Tibial nerve (tissue), 4 donors: ENCODE data around the gene ZPLD1. TPM values are rescaled to one million over a fixed set of nuclear protein-coding genes. Genes with fewer than 3 reads are reported as not detected.

ENCODE experiments used
- DNase-seq, 2 donors: peaks; one replicate each; pipeline ENCODE4 v3.0.0-alpha.2; 2019; ENCODE audit warnings: low spot score in 2 of 2
- H3K27ac ChIP-seq, 4 donors: fragments of 200-600 bp; sonication (generic) in 3 of 4; one replicate each; pipeline ENCODE4 v1.5.1; 2017 to 2019; ENCODE audit warnings: mild to moderate bottlenecking in 1 of 4
- H3K27me3 ChIP-seq, 2 donors: fragments of 200-600 bp; sonication (generic) in 1 of 2; one replicate each; pipeline versions ENCODE4 v1.5.1 to v1.6.0; 2017 to 2019
- H3K36me3 ChIP-seq, 3 donors: fragments of 200-600 bp; sonication (generic); one replicate each; pipeline ENCODE4 v1.5.1; 2018 to 2019
- H3K4me1 ChIP-seq, 4 donors: fragments of 200-600 bp; sonication (generic) in 3 of 4; one replicate each; pipeline ENCODE4 v1.5.1; 2017 to 2019
- H3K4me3 ChIP-seq, 4 donors: fragments of 200-600 bp; sonication (generic) in 3 of 4; one replicate each; pipeline ENCODE4 v1.5.1; 2017 to 2019; ENCODE audit warnings: mild to moderate bottlenecking in 1 of 4, moderate library complexity in 1 of 4
- H3K9me3 ChIP-seq, 4 donors: fragments of 200-600 bp; sonication (generic) in 3 of 4; one replicate each; pipeline ENCODE4 v1.5.1; 2017 to 2019
- CTCF ChIP-seq, 5 experiments: fragments of 200-600 bp in 3 of 5; fragments of 450-650 bp in 2 of 5; sonication (generic) in 3 of 5; IDR thresholded peaks; one replicate each; pipeline ENCODE4 v1.5.1; 2016 to 2019; ENCODE audit warnings: antibody characterized with exemption in 5 of 5, mild to moderate bottlenecking in 3 of 5, moderate library complexity in 2 of 5
- EP300 ChIP-seq, 2 donors: sonication (generic); formaldehyde crosslinking; IDR thresholded peaks; one replicate each; pipeline ENCODE4 v1.6.1; 2017; ENCODE audit warnings: antibody characterized with exemption in 2 of 2, mild to moderate bottlenecking in 1 of 2
- POLR2A ChIP-seq, 2 donors: fragments of 450-650 bp; IDR thresholded peaks; one replicate each; pipeline ENCODE4 v1.6.1; 2017; ENCODE audit warnings: antibody characterized with exemption in 2 of 2, mild to moderate bottlenecking in 2 of 2, moderate library complexity in 2 of 2
- WGBS, 2 donors: methylation state at CpG; one replicate each; pipeline ENCODE4 v1.1.5; 2018; 5-methylcytosine and 5-hydroxymethylcytosine counted together
- total RNA-seq, 4 donors: library from RNA; depleted of rRNA; stranded (reverse); fragments of >200 nt; gene quantifications; one replicate each; pipeline ENCODE4 v1.1.0, GENCODE V29; 2016

The ZPLD1 gene
- total RNA-seq, 4 donors from 2014 or later = not detected

DNA sequence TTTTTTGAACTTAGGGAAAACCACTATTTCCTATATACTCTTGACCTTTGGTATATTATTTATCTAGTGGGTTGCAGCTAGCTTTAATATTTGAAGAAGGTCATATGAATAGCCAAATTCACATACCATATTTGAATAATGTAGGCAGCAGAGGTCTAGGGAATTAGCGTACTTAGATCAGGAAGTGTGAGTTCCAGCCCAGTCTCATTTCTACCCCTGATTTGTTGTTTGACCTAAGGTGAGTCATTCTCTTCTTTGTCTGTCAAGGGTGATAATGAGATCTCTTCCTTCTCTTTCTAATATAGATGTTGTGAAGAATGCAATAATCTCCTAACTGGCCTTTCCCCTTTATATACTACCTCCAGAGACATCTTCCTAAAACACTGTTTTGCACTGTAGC, 36.6 kb upstream of the ZPLD1 start:
- no peaks in the 10 kb centered on the region for H3K4me1 ChIP-seq
- H3K36me3 ChIP-seq = no peaks in the 10 kb centered on the region
- H3K27ac ChIP-seq = no peak overlapping the region
- no peak for DNase-seq
- H3K9me3 ChIP-seq = peaks cover 0 to 4% (median 0%) of the 10 kb centered on the region in 4 donors
- no peaks in the 10 kb centered on the region for H3K27me3 ChIP-seq
- no peak for TF ChIP-seq EP300 (IDR thresholded peaks at IDR 0.05)
- TF ChIP-seq CTCF (IDR thresholded peaks at IDR 0.05) = no peak
- no peak for TF ChIP-seq POLR2A (IDR thresholded peaks at IDR 0.05)
- WGBS, 2 donors = 78 to 90% methylated on average over 1 of the region's 1 CpG
- H3K4me3 ChIP-seq = no peak overlapping the region

GRCh38 chr3:102398666-102399065, 36.1 kb upstream of the ZPLD1 start:
- H3K9me3 ChIP-seq = peaks cover 0 to 4% (median 0%) of the 10 kb centered on the region in 4 donors
- H3K4me1 ChIP-seq = no peaks in the 10 kb centered on the region
- H3K36me3 ChIP-seq = no peaks in the 10 kb centered on the region
- DNase-seq = no peak
- no peak for TF ChIP-seq EP300 (IDR thresholded peaks at IDR 0.05)
- no peak for TF ChIP-seq POLR2A (IDR thresholded peaks at IDR 0.05)
- H3K27me3 ChIP-seq = no peaks in the 10 kb centered on the region
- no peak overlapping the region for H3K4me3 ChIP-seq
- H3K27ac ChIP-seq = no peak overlapping the region
- 79 to 90% methylated on average over 5 of the region's 5 CpGs for WGBS, 2 donors

DNA sequence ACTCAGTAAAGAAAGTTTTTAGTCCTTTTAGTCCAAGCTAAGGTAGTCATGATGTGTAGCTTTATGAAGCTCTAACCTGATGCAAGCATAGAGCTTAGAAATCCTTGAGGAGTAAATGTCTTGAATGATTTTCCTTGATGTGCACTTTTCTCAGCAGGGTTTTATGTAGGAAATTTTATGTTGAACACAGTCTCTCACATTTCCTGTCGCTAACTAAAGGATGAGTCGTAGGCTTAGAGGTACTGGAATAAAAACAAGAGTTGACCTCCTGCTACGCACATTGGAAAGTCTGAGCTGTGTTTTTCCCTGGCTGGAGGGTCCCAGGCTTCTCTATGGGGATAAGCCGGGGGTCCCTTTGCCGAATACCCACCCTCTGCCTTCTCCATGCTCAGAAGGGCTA, 34.7 kb upstream of the ZPLD1 start:
- 65 to 88% methylated on average over 5 of the region's 5 CpGs for WGBS, 2 donors
- no peaks in the 10 kb centered on the region for H3K27me3 ChIP-seq
- DNase-seq = no peak
- H3K4me3 ChIP-seq = no peak overlapping the region
- no peak for TF ChIP-seq CTCF (IDR thresholded peaks at IDR 0.05)
- TF ChIP-seq EP300 (IDR thresholded peaks at IDR 0.05) = no peak
- no peak for TF ChIP-seq POLR2A (IDR thresholded peaks at IDR 0.05)
- H3K27ac ChIP-seq = no peak overlapping the region
- H3K36me3 ChIP-seq = no peaks in the 10 kb centered on the region
- H3K4me1 ChIP-seq = no peaks in the 10 kb centered on the region
- H3K9me3 ChIP-seq = peaks cover 0 to 4% (median 0%) of the 10 kb centered on the region in 4 donors

GRCh38 chr3:102400766-102401165, 34.0 kb upstream of the ZPLD1 start:
- DNase-seq = no peak
- H3K9me3 ChIP-seq = no peaks in the 10 kb centered on the region
- H3K4me1 ChIP-seq = no peaks in the 10 kb centered on the region
- no peaks in the 10 kb centered on the region for H3K36me3 ChIP-seq
- 72 to 86% methylated on average over 2 of the region's 2 CpGs for WGBS, 2 donors
- no peaks in the 10 kb centered on the region for H3K27me3 ChIP-seq
- TF ChIP-seq CTCF (IDR thresholded peaks at IDR 0.05) (no peak), POLR2A (IDR thresholded peaks at IDR 0.05) (no peak), EP300 (IDR thresholded peaks at IDR 0.05) (no peak)
- H3K4me3 ChIP-seq = no peak overlapping the region
- no peak overlapping the region for H3K27ac ChIP-seq

GRCh38 chr3:102410616-102411015, 24.2 kb upstream of the ZPLD1 start:
- Histone ChIP-seq H3K27ac (no peak overlapping the region), H3K9me3 (no peaks in the 10 kb centered on the region), H3K36me3 (no peaks in the 10 kb centered on the region), H3K27me3 (no peaks in the 10 kb centered on the region), H3K4me1 (peaks cover 0 to 8% (median 0%) of the 10 kb centered on the region in 4 donors), H3K4me3 (no peak overlapping the region)
- no peak for DNase-seq
- TF ChIP-seq POLR2A (IDR thresholded peaks at IDR 0.05) (no peak), EP300 (IDR thresholded peaks at IDR 0.05) (no peak)

GRCh38 chr3:102415553-102415952, 19.3 kb upstream of the ZPLD1 start:
- no peaks in the 10 kb centered on the region for H3K36me3 ChIP-seq
- H3K27me3 ChIP-seq = no peaks in the 10 kb centered on the region
- peak overlapping the region in 2 of 4 donors; percentile 5 to 22 for H3K4me3 ChIP-seq
- no peaks in the 10 kb centered on the region for H3K9me3 ChIP-seq
- no peak for DNase-seq
- WGBS, 2 donors = 18 to 29% methylated on average over 2 of the region's 2 CpGs
- no peak overlapping the region for H3K27ac ChIP-seq
- peaks cover 0 to 8% (median 0%) of the 10 kb centered on the region in 4 donors for H3K4me1 ChIP-seq
- TF ChIP-seq EP300 (IDR thresholded peaks at IDR 0.05) (no peak), CTCF (IDR thresholded peaks at IDR 0.05) (no peak), POLR2A (IDR thresholded peaks at IDR 0.05) (no peak)
